NCI-H1417 (cell line): ENCODE data around the gene HVCN1.
"Not testable (repeated sequence)": the region's sequence is repeated elsewhere in the genome, so short reads cannot be mapped to it uniquely, and the experiment has no call there.

Experiments used
- DNase-seq, 3 experiments: peaks; one replicate each; lab custom pipeline; 2025; lab: John Stamatoyannopoulos, UW

HVCN1 gene

DNA sequence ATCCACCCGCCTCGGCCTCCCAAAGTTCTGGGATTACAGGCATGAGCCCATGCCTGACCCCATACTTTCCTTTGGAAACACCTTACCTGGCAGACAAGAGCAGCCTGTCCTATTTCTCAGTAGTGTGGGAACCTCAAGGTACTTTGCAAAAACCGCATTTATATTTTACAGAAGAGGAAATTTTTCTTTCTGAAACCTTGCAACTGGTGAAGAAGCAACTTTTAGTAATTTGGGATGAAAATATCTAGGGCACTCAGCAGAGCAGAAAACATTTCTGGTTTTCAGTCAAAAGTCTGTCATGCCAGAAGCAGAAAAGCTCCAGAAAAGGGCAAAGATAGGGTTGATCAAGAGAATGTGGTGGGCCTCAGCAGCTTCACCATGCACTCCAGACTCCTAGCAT lies 21.2 kb downstream of the HVCN1 start:
- no peak for DNase-seq

GRCh38 chr12:110666892-110667291 lies 22.0 kb downstream of the HVCN1 start:
- DNase-seq: no peak

- DNase-seq: no peak
Observed at GRCh38 chr12:110661337-110661972, 27.5 kb downstream of the HVCN1 start.

- peak in 1 of 3 experiments; percentile 68 for DNase-seq
Observed at GRCh38 chr12:110658878-110659277, 30.0 kb downstream of the HVCN1 start.

DNA sequence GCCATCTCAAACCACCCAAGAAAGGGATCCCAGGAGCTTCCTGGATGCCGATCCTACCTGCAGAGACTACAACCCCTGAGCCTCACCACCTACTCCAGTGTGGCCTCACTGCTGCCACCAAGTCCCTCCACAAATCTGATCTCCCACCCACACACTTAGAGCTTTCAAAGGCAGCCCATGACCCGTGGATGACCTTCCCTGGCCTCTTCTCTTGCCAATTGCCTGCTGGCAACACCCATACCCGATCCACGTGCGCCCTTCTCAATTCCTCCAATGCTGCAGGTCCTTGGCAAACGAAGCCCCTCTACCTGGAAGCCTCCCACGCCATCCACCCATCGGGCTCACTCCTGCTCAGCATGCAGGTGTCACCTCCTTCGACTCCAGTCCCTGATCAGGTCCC lies 30.7 kb downstream of the HVCN1 start:
- DNase-seq: no peak

DNA sequence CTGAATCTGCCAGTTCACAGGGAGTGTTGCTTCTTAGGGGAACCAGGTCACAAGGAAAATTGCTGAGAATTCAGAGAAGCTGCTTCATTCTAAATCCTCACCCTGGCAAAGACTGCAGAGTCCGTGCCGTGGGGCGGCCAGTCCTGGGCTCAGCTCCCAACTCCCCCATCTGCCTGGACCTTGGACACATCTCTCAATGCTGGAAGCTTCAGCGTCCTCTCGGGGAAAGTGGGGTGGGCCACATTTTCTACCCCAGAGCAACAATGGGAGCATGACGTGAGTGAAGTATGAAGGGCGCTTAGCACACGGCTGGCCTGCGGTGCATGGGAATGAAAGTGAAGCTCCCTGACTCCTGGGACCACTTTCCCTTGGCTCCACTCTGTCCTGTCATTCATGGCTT lies 31.2 kb downstream of the HVCN1 start:
- no peak for DNase-seq

DNA sequence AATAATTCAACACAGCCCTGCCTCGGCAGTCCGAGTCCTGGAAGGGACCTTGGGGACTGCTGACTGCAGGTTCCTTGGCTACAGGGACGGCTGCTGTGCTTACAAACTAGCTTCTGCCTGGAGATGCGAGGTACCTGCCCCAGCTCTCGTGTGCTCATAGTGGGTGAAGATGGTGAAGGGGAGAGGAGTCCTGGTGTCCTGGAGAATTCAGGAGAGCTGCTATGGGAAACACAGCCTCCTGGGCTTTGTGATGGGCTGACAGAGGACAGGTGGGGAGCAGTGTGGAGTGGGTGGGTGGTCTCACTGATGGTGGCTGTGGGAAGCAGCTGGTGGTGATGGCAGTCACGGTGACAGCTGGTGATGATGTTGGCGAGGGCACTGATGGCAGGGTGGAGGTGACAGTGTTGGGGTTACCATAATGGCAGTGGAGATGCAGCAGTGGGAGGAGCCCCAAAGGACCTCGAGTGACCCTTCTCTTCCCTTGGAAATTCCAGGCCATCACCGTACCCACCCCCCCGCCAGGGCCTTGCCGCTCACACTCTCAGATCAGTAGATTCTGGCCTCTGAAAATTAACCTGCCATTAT lies 32.8 kb downstream of the HVCN1 start:
- no peak for DNase-seq

DNA sequence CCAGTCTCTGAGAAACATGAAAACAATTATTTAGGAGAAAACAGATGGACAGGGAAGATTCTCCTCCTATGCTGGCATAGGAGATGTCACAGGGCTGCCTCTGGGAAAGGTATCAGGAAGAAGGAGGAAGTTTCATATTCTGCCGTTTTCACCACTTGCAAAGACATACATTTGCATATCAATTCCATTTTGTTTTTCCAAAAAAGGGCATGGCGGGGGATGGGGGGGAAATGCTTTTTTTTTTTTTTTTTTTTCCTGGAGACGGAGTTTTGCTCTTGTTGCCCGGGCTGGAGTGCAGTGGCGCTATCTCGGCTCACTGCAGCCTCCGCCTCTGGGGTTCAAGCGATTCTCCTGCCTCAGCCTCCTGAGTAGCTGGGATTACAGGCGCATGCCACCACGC lies 34.7 kb downstream of the HVCN1 start:
- DNase-seq: not testable (repeated sequence)

- no peak for DNase-seq
Observed at GRCh38 chr12:110649341-110649847, 39.5 kb downstream of the HVCN1 start.

DNA sequence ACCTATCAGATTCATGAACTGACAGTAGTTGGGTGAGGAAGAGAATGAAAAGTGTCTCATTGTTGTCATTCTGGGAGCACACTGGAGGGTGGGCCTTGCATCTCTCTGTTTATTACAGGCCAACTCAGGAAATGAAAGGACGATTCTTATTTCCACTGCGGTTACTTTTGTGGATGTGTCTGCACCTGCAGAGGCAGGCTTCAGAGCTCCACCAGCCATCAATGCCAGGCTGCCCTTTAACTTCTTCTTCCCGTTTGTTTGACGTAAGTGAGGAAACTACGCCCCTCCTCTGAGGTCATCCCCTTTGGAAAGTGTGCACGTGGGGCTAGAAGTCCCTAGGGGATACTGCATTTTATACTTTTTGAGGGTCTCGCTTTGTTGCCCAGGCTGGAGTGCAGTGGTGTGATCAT lies 41.3 kb downstream of the HVCN1 start:
- DNase-seq: no peak

GRCh38 chr12:110641521-110641920 lies 47.4 kb downstream of the HVCN1 start:
- DNase-seq: no peak

- DNase-seq: no peak
Observed at GRCh38 chr12:110640275-110641025, 48.5 kb downstream of the HVCN1 start.

GRCh38 chr12:110639336-110640141 lies 49.4 kb downstream of the HVCN1 start:
- DNase-seq: no peak

- no peak for DNase-seq
Observed at GRCh38 chr12:110638796-110639195, 50.1 kb downstream of the HVCN1 start.

- DNase-seq: no peak
Observed at GRCh38 chr12:110637869-110638441, 51.0 kb downstream of the HVCN1 start.

DNA sequence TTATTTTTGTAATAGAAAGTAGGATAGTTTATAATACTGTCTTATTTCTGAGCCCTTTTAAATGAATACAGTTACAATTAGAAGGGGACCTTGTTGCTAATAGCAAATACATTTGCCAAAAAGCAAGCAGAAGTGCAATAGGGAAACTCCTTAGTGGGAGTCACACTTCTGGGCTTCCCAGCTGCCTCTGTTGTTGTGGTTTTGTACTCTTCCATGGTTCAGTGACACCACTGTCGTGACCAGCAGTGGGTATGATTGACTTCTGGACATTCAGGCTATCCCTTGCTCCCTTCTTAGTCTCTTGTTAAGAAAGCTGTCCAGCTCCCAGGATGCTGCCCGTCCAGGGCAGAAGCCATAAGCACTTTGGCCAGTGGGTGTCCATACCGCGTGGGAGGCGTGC lies 52.4 kb downstream of the HVCN1 start:
- DNase-seq: no peak

- no peak for DNase-seq
Observed at GRCh38 chr12:110635055-110635454, 53.9 kb downstream of the HVCN1 start.

- no peak for DNase-seq
Observed at GRCh38 chr12:110627500-110628195, 61.3 kb downstream of the HVCN1 start.

GRCh38 chr12:110622582-110622981 lies 66.3 kb downstream of the HVCN1 start:
- DNase-seq: no peak

DNA sequence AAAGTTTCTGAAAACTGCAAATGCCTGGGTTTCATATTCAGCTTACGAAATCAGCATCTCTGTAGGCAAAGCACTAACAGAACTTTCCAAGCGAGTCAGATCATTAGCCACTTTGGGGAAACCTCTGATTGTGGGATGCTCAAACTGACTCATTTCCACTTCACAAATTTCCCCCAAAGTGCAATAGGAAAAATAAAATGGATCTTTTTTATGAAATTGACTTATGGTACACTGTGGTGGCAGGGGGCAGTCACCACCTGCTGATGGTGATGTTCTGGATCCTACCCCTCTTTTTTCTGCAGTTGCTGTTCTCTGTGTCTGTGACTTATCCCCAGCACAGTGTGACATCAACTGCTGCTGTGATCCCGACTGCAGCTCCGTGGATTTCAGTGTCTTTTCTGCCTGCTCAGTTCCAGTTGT lies 69.4 kb downstream of the HVCN1 start:
- no peak for DNase-seq

DNA sequence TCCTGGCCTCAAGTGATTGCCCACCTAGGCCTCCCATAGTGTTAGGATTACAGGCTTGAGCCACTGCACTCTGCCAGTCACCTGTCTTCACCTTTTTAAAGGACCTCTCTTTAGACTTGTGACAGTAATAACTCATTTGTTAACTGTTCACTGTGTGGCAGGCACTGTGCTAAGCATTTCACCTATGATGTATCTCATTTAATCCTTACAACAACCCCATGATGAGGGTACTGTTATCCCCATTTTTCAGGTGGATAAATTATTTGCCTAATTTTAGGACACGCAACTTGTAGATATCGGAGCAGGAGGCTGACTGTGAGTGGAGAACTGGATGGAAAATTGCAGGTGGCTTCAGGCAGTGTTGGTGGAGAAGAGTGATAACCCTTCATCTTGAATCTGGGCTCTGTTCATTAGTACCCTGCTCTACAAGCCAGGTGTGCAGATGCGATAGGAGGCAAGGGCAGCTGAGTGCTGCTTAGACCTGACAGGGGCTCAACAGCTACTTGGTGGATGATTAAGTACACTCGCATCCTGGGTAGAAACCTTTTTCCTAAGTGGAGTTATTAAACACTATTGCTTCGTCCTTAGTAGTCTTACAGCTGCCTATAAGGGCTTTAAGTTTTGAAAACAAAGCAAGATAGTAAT lies 72.3 kb downstream of the HVCN1 start:
- DNase-seq: peak in 1 of 3 experiments; percentile 40
